ENCODE data around the gene SLC25A45. TPM values are rescaled to one million over a fixed set of nuclear protein-coding genes. Genes with fewer than 3 reads are reported as not detected.

The SLC25A45 gene
- total RNA-seq, 2 donors from 2014 or later = 11.7 to 13.3 TPM

GRCh38 chr11:65353900-65354264 lies 28.6 kb downstream of the SLC25A45 start:
- peaks cover 7 to 13% of the 10 kb centered on the region in 2 donors for H3K36me3 ChIP-seq
- H3K4me1 ChIP-seq (replicated peaks) = peaks cover 5% of the 10 kb centered on the region
- 5% methylated on average over 16 of the region's 16 CpGs for WGBS
- no peaks in the 10 kb centered on the region for H3K9me3 ChIP-seq
- no peak for TF ChIP-seq POLR2AphosphoS5 (IDR thresholded peaks at IDR 0.05)
- no peak for TF ChIP-seq CTCF (IDR thresholded peaks at IDR 0.05)
- TF ChIP-seq POLR2A (IDR thresholded peaks at IDR 0.05) = no peak
- intact Hi-C loops (cut with DNase I) = no loop called here
- no peak for DNase-seq (ENCODE audit: low spot score)
- peak overlapping the region; percentile 72 to 80 for H3K4me3 ChIP-seq
- H3K27ac ChIP-seq = peak overlapping the region; percentile 70 to 78
- H3K27me3 ChIP-seq (replicated peaks; ENCODE audit: insufficient read depth) = no peaks in the 10 kb centered on the region

- Histone ChIP-seq H3K9me3 (no peaks in the 10 kb centered on the region), H3K4me1 (replicated peaks) (peaks cover 5% of the 10 kb centered on the region), H3K27me3 (replicated peaks; ENCODE audit: insufficient read depth) (no peaks in the 10 kb centered on the region), H3K36me3 (peaks cover 11 to 13% of the 10 kb centered on the region in 2 donors), H3K4me3 (no peak overlapping the region), H3K27ac (peak overlapping the region; percentile 70 to 78)
- no peak for DNase-seq (ENCODE audit: low spot score)
- no peak for TF ChIP-seq POLR2A (IDR thresholded peaks at IDR 0.05)
- no peak for TF ChIP-seq POLR2AphosphoS5 (IDR thresholded peaks at IDR 0.05)
- TF ChIP-seq CTCF (IDR thresholded peaks at IDR 0.05) = no peak
- 79% methylated on average over 7 of the region's 7 CpGs for WGBS
- intact Hi-C loops (cut with DNase I) = no loop called here
Observed at GRCh38 chr11:65353376-65353775, 29.1 kb downstream of the SLC25A45 start.

- Histone ChIP-seq H3K27me3 (replicated peaks; ENCODE audit: insufficient read depth) (no peaks in the 10 kb centered on the region), H3K4me1 (replicated peaks) (peaks cover 5% of the 10 kb centered on the region), H3K36me3 (peaks cover 13 to 14% of the 10 kb centered on the region in 2 donors), H3K4me3 (no peak overlapping the region), H3K27ac (no peak overlapping the region), H3K9me3 (no peaks in the 10 kb centered on the region)
- intact Hi-C loops (cut with DNase I) = no loop called here
- DNase-seq (ENCODE audit: low spot score) = no peak
- no peak for TF ChIP-seq CTCF (IDR thresholded peaks at IDR 0.05)
- 59% methylated on average over 3 of the region's 3 CpGs for WGBS
Observed at GRCh38 chr11:65352783-65353182, 29.7 kb downstream of the SLC25A45 start.

- Histone ChIP-seq H3K36me3 (peaks cover 16 to 21% of the 10 kb centered on the region in 2 donors), H3K9me3 (no peaks in the 10 kb centered on the region), H3K4me1 (replicated peaks) (peaks cover 5% of the 10 kb centered on the region)
Observed at GRCh38 chr11:65351511-65351910, 30.9 kb downstream of the SLC25A45 start.

GRCh38 chr11:65341856-65342255 lies 40.6 kb downstream of the SLC25A45 start:
- TF ChIP-seq CTCF (IDR thresholded peaks at IDR 0.05) (no peak), POLR2A (IDR thresholded peaks at IDR 0.05) (no peak), POLR2AphosphoS5 (IDR thresholded peaks at IDR 0.05) (no peak)
- no peaks in the 10 kb centered on the region for H3K27me3 ChIP-seq (replicated peaks; ENCODE audit: insufficient read depth)
- no peak overlapping the region for H3K27ac ChIP-seq
- DNase-seq (ENCODE audit: low spot score) = no peak
- H3K9me3 ChIP-seq = no peaks in the 10 kb centered on the region
- intact Hi-C loops (cut with DNase I) = no loop called here
- peaks cover 4% of the 10 kb centered on the region for H3K4me1 ChIP-seq (replicated peaks)
- peaks cover 35 to 37% of the 10 kb centered on the region in 2 donors for H3K36me3 ChIP-seq
- no peak overlapping the region for H3K4me3 ChIP-seq
- WGBS = 94% methylated on average over 3 of the region's 3 CpGs

More at GRCh38 chr11:65351511-65351910, 30.9 kb downstream of the SLC25A45 start:
- no peak overlapping the region for H3K27ac ChIP-seq
- intact Hi-C loops (cut with DNase I) = no loop called here
- TF ChIP-seq POLR2A (IDR thresholded peaks at IDR 0.05) = no peak
- no peak for DNase-seq (ENCODE audit: low spot score)
- no peaks in the 10 kb centered on the region for H3K27me3 ChIP-seq (replicated peaks; ENCODE audit: insufficient read depth)
- whole genome bisulfite sequencing = 98% methylated on average over 2 of the region's 2 CpGs
- H3K4me3 ChIP-seq = no peak overlapping the region
